HG03575 (cell line): ENCODE measurements around the gene NCAPG.

ENCODE experiments used
- ATAC-seq: cut with Tn5 transposase; IDR thresholded peaks from one replicate; pipeline ENCODE4 v1.9.1; 2021; ENCODE audit not compliant: unreplicated experiment, insufficient number of reproducible peaks, low FRiP score; ENCODE audit errors: extremely low read depth

The NCAPG gene

GRCh38 chr4:17865866-17866363 lies 55.1 kb downstream of the NCAPG start:
- no peak for ATAC-seq

GRCh38 chr4:17866810-17867209 lies 56.0 kb downstream of the NCAPG start:
- no peak for ATAC-seq

- ATAC-seq: no peak
These were observed 56.5 kb downstream of the NCAPG start for GRCh38 chr4:17867276-17867675.

GRCh38 chr4:17869327-17869726 lies 58.5 kb downstream of the NCAPG start:
- ATAC-seq: no peak

DNA sequence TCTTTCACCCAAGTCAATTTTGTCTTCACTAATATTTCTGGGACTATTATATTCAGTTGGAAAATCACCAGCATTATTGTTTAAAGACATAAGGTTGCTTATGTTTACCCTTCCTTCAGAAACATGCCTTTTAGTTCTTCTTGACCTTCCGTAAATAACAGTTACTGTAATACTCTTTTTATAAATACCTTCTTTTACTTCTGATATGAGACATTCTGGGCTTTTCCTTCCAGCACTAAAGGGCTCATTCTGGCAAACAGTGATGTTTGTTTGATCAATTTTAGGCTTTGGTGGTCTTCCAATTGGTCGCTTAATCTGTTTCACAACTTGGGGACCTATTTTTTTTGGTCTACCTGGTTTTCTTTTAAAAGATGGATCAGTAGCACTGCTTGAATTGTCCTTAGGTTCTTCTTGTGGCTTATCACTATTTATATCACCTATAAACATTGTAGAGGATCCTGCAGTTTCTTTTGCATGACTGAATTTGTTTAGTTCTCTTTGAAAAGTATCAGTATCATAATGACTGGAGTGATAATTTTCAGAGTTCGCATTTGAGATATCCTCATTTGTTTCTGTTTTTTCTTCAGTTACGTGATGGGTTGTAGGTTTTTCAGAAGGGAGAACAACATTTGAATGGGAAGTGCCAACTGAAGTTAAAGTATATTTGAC lies 64.8 kb downstream of the NCAPG start:
- peak; percentile 94 for ATAC-seq

DNA sequence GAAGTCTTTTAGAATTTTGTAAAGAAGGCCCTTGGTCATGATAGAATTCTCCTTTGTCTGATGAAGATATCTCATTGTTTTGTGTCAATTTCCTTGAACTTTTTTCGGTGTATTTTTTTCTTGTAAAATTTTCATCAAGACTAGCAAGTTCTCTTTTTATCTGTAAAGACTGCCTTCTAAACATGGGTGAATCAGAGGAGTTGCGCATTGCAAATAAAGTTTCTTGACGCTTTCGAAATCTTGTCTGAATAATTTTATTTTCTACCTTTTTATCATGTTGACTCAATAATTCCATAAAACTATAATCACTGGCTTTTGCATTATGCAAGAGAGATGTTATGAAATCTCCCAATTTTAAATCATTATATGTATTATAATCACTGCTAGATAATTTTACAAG lies 66.2 kb downstream of the NCAPG start:
- ATAC-seq: no peak

DNA sequence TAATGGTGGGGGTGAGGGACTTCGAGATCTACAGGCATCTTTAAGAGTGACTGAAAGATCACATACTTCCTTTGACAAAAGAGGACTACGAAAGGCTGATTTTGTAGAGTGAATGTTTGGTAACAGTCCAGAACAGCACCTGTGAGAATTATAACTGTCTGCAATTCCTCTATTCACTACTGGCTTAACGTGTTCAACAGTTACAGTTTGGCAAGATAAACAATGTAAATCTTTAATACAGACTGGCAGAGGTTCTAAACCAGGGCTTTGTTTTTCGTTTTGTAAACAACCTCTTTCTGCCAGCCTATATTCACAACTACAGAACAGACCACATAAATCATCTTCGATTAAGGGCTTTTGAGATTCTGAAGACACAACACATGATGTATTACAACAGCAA lies 66.9 kb downstream of the NCAPG start:
- ATAC-seq: no peak

- ATAC-seq: no peak
These were observed 73.3 kb downstream of the NCAPG start for GRCh38 chr4:17884063-17884462.

GRCh38 chr4:17884511-17884910 lies 73.7 kb downstream of the NCAPG start:
- ATAC-seq: no peak

GRCh38 chr4:17889692-17890091 lies 78.9 kb downstream of the NCAPG start:
- ATAC-seq: no peak

- ATAC-seq: no peak
These were observed 83.6 kb downstream of the NCAPG start for GRCh38 chr4:17894421-17894820.
